KOPT-K1 (cell line): ENCODE data around the gene CDH8.

Experiments used
- H3K27ac ChIP-seq: fragments of 200-600 bp; sonication (generic); 2 replicates; pipeline ENCODE4 v1.5.1; 2016; ENCODE audit warnings: antibody characterized with exemption, mild to moderate bottlenecking, low read depth, low read length; ENCODE audit not compliant: poor library complexity, severe bottlenecking
- H3K36me3 ChIP-seq: fragments of 200-600 bp; sonication (generic); 2 replicates; pipeline ENCODE4 v1.5.1; 2017; ENCODE audit warnings: antibody characterized with exemption, mild to moderate bottlenecking, low read length, moderate library complexity; ENCODE audit not compliant: insufficient read depth
- H3K9me3 ChIP-seq: fragments of 200-600 bp; sonication (generic); 2 replicates; pipeline ENCODE4 v1.5.1; 2017; ENCODE audit warnings: antibody characterized with exemption, low read length, mild to moderate bottlenecking; ENCODE audit not compliant: insufficient read depth, poor library complexity, severe bottlenecking

Gene CDH8

DNA sequence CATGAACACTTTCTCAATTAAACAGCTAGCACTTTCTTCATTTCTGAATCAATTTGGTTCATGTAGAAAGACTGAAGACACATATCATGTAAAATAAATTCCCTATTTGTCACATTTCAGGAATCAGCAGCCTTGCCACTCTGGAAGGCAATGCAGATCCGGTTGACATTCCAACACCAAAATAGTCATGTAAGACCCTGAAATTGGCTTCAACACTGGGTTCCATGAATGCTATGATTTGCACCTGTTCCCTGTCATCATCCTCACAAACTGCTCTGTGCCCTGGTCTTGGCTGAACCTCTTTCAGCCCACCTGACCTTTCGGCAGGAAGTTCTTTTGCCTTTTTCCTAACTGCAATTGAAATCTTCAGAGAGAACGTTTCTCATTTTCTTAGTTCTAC is 156.9 kb downstream of the CDH8 start:
- no peaks in the 10 kb centered on the region for H3K9me3 ChIP-seq
- H3K36me3 ChIP-seq = no peaks in the 10 kb centered on the region
- no peak overlapping the region for H3K27ac ChIP-seq

DNA sequence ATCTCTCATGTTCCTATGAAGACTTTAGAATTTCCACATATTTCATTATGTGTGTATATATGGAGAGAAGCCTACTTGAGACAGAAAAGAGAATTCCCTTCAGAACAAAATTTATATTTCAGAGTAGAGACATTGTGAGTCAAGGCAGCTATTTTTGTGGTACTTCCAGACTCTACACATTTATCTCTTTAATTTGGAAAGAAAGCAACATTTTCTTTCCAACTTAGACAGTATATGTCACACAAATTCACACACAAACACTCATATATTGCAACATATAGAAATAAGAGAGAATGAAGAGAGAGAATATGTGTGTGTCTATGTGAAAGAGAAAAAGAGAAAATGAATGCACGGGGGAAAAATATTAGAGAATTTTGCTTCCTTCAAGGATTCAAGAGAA is 158.8 kb downstream of the CDH8 start:
- H3K36me3 ChIP-seq = no peaks in the 10 kb centered on the region
- no peak overlapping the region for H3K27ac ChIP-seq
- no peaks in the 10 kb centered on the region for H3K9me3 ChIP-seq

DNA sequence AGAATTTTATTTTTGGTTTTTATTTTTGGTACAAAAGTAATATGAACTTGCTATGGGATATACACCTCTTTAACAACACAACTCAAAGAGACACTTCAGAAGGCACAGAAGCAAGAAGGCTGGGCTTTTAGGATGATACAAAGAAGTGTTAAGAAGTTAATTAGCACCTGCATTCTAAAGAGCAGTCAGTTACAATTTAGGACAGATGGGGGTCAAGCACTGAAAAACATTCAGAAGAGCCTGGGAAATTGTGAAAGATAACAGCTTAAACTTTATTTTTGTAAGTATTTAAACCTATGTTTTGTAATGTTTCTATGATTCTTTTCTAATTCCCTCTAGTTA is 163.5 kb downstream of the CDH8 start:
- Histone ChIP-seq H3K27ac (no peak overlapping the region), H3K36me3 (no peaks in the 10 kb centered on the region), H3K9me3 (no peaks in the 10 kb centered on the region)

- no peak overlapping the region for H3K27ac ChIP-seq
- H3K36me3 ChIP-seq = no peaks in the 10 kb centered on the region
- H3K9me3 ChIP-seq = no peaks in the 10 kb centered on the region
Measured at GRCh38 chr16:61871837-61872777, 164.1 kb downstream of the CDH8 start.

DNA sequence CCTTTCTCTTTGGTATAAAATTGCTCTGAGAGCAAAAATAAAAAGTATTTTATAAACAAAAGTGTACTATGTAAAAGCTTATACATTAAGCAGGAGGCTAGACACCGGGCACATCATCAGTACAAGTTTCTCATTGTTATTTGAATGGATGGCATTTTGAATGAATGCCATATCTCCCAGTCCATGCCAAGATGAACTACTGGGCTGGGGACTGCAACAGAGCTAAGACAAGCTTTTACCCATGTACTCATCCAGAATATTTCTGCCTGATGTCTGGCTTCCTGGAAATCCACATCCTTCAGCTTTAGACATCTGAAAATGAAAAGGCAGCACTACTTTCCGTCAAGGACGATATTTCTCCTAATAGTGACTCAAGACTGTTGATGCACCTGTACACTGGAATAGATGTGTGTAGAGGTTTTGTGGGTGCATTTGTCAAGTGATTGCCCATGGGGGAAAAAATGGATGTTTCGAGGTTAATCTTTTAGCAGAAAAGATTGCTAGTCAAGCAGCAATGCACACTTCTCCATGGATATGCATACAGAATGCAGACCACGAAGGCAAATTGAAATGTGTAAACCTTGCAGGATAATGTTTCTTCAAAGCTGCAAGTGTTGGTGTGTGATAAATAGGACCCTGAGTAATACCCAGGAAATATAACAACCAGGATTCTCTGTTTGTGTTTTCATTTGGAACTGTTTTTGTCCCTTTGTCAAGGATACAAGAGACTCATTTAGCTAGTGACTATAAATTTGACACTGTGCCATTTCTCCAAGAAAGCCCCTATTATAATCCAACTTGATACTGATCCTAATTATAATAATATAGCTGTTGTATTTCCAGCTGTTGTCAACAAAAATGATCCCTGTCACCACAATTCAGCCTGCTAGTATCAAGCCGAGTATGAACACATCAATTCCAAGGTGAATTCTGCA is 173.8 kb downstream of the CDH8 start:
- H3K27ac ChIP-seq = no peak overlapping the region
- H3K36me3 ChIP-seq = no peaks in the 10 kb centered on the region
- H3K9me3 ChIP-seq = no peaks in the 10 kb centered on the region

- Histone ChIP-seq H3K36me3 (no peaks in the 10 kb centered on the region), H3K27ac (no peak overlapping the region), H3K9me3 (no peaks in the 10 kb centered on the region)
Measured at GRCh38 chr16:61858988-61859387, 177.2 kb downstream of the CDH8 start.

DNA sequence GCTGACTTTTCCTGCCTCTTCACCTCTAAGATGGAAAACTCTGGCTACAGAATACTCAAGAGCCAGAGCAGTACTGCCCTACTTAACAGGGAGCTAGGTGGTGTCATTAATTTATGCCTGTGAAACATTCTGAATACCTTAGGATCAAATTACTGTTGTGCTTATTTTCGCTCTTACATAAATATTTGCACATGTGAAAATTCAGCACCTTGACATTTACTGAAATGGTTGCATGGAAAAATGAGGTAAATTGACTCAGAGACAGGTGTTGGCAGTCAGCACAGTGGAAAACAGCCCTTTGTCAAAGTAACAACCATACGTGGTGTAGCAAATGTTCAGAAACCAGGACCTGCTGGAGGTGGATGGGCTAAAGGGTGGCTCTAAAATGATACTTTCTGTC is 193.6 kb downstream of the CDH8 start:
- Histone ChIP-seq H3K27ac (no peak overlapping the region), H3K36me3 (no peaks in the 10 kb centered on the region)

GRCh38 chr16:61836804-61837393 is 199.3 kb downstream of the CDH8 start:
- H3K9me3 ChIP-seq = no peaks in the 10 kb centered on the region
- H3K27ac ChIP-seq = no peak overlapping the region
- no peaks in the 10 kb centered on the region for H3K36me3 ChIP-seq

More for the DNA sequence above, 193.6 kb downstream of the CDH8 start:
- H3K9me3 ChIP-seq = no peaks in the 10 kb centered on the region

- Histone ChIP-seq H3K9me3 (no peaks in the 10 kb centered on the region), H3K36me3 (no peaks in the 10 kb centered on the region), H3K27ac (no peak overlapping the region)
Measured at GRCh38 chr16:61834082-61834481, 202.2 kb downstream of the CDH8 start.

DNA sequence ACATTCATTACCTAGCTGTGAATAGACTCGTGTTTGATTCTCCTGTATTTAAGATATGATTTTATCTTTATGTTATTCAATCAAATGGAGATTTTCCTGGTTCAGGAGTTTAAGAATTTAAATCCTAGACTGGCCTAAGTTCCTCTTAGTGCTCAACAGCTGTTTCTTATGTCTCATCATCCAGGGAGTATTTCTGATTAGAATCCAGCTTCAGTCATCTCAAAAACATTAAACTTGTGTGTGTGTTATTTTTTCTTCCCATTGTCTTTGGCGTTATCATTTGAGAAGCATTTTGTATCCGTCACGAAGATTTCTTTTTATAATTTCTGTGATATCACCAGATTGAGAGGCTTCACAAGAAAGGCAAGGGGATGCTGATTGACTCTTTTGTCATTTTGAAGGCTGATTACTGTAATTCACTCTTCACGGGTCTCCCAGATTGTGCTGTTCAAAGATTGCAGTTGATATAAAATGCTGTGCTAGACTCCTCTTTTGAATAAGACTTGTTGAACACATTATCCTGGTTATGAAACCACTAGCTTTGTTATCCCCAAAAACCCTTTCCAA is 204.8 kb downstream of the CDH8 start:
- Histone ChIP-seq H3K27ac (no peak overlapping the region), H3K9me3 (no peaks in the 10 kb centered on the region)

DNA sequence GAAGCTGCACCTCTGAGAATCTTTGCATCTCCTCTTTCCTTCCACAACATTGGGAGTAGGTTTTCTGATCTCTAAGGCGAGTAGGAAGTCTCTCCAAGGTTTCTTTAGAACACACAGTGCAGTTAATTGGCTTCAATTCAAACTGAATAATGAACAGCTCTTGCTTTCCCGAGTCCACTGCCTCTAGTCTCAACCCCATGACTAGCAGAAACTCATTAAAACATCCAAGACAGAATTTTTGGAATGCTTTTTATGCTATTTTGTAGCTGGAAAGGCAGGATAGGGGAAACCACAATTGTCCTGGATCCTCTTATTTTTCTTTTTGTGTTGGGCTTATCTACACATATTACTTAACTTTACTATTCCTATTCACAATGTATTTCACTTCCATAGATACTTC is 206.6 kb downstream of the CDH8 start:
- Histone ChIP-seq H3K9me3 (no peaks in the 10 kb centered on the region), H3K27ac (no peak overlapping the region), H3K36me3 (no peaks in the 10 kb centered on the region)

More for the DNA sequence above, 204.8 kb downstream of the CDH8 start:
- H3K36me3 ChIP-seq = no peaks in the 10 kb centered on the region

- Histone ChIP-seq H3K9me3 (no peaks in the 10 kb centered on the region), H3K36me3 (no peaks in the 10 kb centered on the region), H3K27ac (no peak overlapping the region)
Measured at GRCh38 chr16:61823326-61823725, 212.9 kb downstream of the CDH8 start.

DNA sequence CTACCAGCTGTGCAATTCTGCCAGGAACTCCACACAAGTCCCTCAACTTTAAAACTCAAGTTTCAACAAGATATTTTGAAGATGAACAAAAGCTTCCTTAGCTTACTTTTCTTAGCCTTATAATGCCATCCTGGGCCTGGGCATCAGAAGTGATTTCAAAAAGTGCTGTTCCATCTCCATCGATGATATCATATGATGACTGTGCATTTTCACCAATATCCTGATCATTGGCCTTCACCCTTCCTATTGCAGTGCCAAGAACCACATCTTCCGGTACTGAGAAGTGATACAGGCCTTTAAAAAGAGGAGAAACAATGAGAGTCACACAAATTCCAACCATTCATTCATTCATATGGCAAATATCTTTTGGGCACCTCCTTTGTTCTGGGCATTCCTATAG is 215.4 kb downstream of the CDH8 start:
- Histone ChIP-seq H3K27ac (no peak overlapping the region), H3K36me3 (no peaks in the 10 kb centered on the region), H3K9me3 (no peaks in the 10 kb centered on the region)

DNA sequence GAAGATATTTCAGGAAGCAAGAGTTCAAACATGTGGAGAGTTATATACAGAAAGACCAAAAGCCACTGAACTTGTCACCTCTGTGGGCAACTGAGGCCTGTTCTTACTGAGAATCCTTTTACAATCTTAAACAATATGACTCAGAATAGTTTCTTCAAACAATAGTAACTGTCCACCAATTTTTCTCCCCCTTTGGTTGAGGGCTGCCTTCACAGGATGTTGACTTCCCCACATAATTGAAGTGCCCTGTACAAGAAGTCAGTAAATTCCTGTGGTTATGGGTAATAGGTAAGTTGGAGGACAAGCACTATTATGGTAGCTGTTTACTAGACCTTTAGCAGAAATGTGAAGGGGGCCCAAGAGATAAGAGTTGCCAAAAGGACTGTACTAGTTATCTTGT is 215.8 kb downstream of the CDH8 start:
- no peaks in the 10 kb centered on the region for H3K9me3 ChIP-seq
- H3K36me3 ChIP-seq = no peaks in the 10 kb centered on the region
- no peak overlapping the region for H3K27ac ChIP-seq

- H3K27ac ChIP-seq = no peak overlapping the region
- H3K9me3 ChIP-seq = no peaks in the 10 kb centered on the region
- no peaks in the 10 kb centered on the region for H3K36me3 ChIP-seq
Measured at GRCh38 chr16:61818850-61819249, 217.4 kb downstream of the CDH8 start.
